ENCODE data around the gene RDX.
A peak's percentile ranks its signal among the peaks of the same experiment; 100 is the strongest.

Gene RDX

GRCh38 chr11:110165039-110165925 is 131.1 kb downstream of the RDX start:
- no peak for DNase-seq

- DNase-seq, result no peak
These were observed 134.2 kb downstream of the RDX start for GRCh38 chr11:110162216-110162615.

- DNase-seq, result no peak
These were observed 135.4 kb downstream of the RDX start for GRCh38 chr11:110161061-110161460.

- DNase-seq, result no peak
These were observed 136.0 kb downstream of the RDX start for GRCh38 chr11:110160437-110160836.

- DNase-seq, result no peak
These were observed 136.4 kb downstream of the RDX start for GRCh38 chr11:110160016-110160415.

GRCh38 chr11:110159476-110159875 is 136.9 kb downstream of the RDX start:
- no peak for DNase-seq

GRCh38 chr11:110158317-110159200 is 137.9 kb downstream of the RDX start:
- no peak for DNase-seq

- DNase-seq, result no peak
These were observed 139.9 kb downstream of the RDX start for GRCh38 chr11:110156503-110156902.

GRCh38 chr11:110153474-110153873 is 142.9 kb downstream of the RDX start:
- DNase-seq, result no peak

GRCh38 chr11:110152199-110152598 is 144.2 kb downstream of the RDX start:
- DNase-seq, result no peak

- no peak for DNase-seq
These were observed 147.4 kb downstream of the RDX start for GRCh38 chr11:110148775-110149744.

GRCh38 chr11:110147962-110148709 is 148.3 kb downstream of the RDX start:
- DNase-seq, result no peak

- no peak for DNase-seq
These were observed 154.6 kb downstream of the RDX start for GRCh38 chr11:110141812-110142211.

GRCh38 chr11:110134110-110134509 is 162.3 kb downstream of the RDX start:
- no peak for DNase-seq

- DNase-seq, result no peak
These were observed 163.3 kb downstream of the RDX start for GRCh38 chr11:110133160-110133559.

GRCh38 chr11:110131386-110132123 is 164.9 kb downstream of the RDX start:
- no peak for DNase-seq

- DNase-seq, result peak; percentile 74
These were observed 165.7 kb downstream of the RDX start for GRCh38 chr11:110130642-110131238.

- DNase-seq, result no peak
These were observed 168.3 kb downstream of the RDX start for GRCh38 chr11:110128161-110128560.

- DNase-seq, result no peak
These were observed 169.5 kb downstream of the RDX start for GRCh38 chr11:110126936-110127335.

- DNase-seq, result no peak
These were observed 170.8 kb downstream of the RDX start for GRCh38 chr11:110125632-110126031.

Measured in NCI-H526 treated with DMSO at 0.1 percent for 48 hours (cell line).